ENCODE results near the gene PCP2.

- TF ChIP-seq CTCF (conservative IDR thresholded peaks at IDR 0.05; ENCODE audit: low read length): no peak
- TF ChIP-seq EZH2phosphoT487 (IDR thresholded peaks at IDR 0.05; ENCODE audit: borderline replicate concordance): no peak
These were observed 4.8 kb downstream of the PCP2 start for GRCh38 chr19:7628589-7629311.
